H9 (cell line): Measurements from ENCODE around the gene RGS6. TPM values are rescaled to one million over a fixed set of nuclear protein-coding genes. Genes with fewer than 3 reads are reported as not detected.
A peak's percentile ranks its signal among the peaks of the same experiment; 100 is the strongest.

Source experiments
- DNase-seq: peaks from one replicate; pipeline ENCODE4 v3.0.0-alpha.2; 2017
- H2AFZ ChIP-seq: one replicate; pipeline ENCODE4 v1.6.1; 2013; ENCODE audit warnings: mild to moderate bottlenecking, low read length, control low read depth, moderate library complexity
- H2AK5ac ChIP-seq: 2 replicates; pipeline ENCODE4 v1.6.1; 2013; ENCODE audit warnings: low read length, control low read depth, mixed read lengths; ENCODE audit not compliant: insufficient read length
- H2BK120ac ChIP-seq: one replicate; pipeline ENCODE4 v1.6.1; 2013; ENCODE audit warnings: low read depth, mild to moderate bottlenecking, low read length, control low read depth, inconsistent platforms; ENCODE audit not compliant: poor library complexity, severe bottlenecking
- H2BK12ac ChIP-seq: 2 replicates; pipeline ENCODE4 v1.6.1; 2013; ENCODE audit warnings: low read length, control low read depth, mixed read lengths, low read depth; ENCODE audit not compliant: insufficient read length
- H2BK15ac ChIP-seq: 2 replicates; pipeline ENCODE4 v1.6.1; 2013; ENCODE audit warnings: low read depth, low read length, control low read depth
- H2BK20ac ChIP-seq: one replicate; pipeline ENCODE4 v1.6.1; 2013; ENCODE audit warnings: low read depth, mild to moderate bottlenecking, low read length, control low read depth, inconsistent platforms; ENCODE audit not compliant: poor library complexity, severe bottlenecking
- H2BK5ac ChIP-seq: 2 replicates; pipeline ENCODE4 v1.6.1; 2013; ENCODE audit warnings: low read length, control low read depth, mixed read lengths; ENCODE audit not compliant: insufficient read length
- H3K14ac ChIP-seq: 2 replicates; pipeline ENCODE4 v1.6.1; 2013; ENCODE audit warnings: low read length, control low read depth; ENCODE audit not compliant: insufficient read depth
- H3K18ac ChIP-seq: 2 replicates; pipeline ENCODE4 v1.6.1; 2013; ENCODE audit warnings: low read depth, mild to moderate bottlenecking, mixed read lengths, low read length, control low read depth; ENCODE audit not compliant: insufficient read length
- H3K23ac ChIP-seq: 2 replicates; pipeline ENCODE4 v1.6.1; 2013; ENCODE audit warnings: low read length, control low read depth, mixed read lengths, low read depth; ENCODE audit not compliant: insufficient read length
- H3K23me2 ChIP-seq: 2 replicates; pipeline ENCODE4 v1.6.1; 2013; ENCODE audit warnings: low read depth, mild to moderate bottlenecking, mixed read lengths, low read length, control low read depth; ENCODE audit not compliant: insufficient read length, poor library complexity, severe bottlenecking
- H3K27ac ChIP-seq: 2 replicates; pipeline ENCODE4 v1.5.1; 2013; ENCODE audit warnings: low read length, control low read depth, mixed read lengths, low read depth; ENCODE audit not compliant: insufficient read length
- H3K27me3 ChIP-seq: 2 replicates; pipeline ENCODE4 v1.6.1; 2013; ENCODE audit warnings: low read length, control low read depth, inconsistent platforms; ENCODE audit not compliant: insufficient read depth
- H3K4ac ChIP-seq: 2 replicates; pipeline ENCODE4 v1.6.1; 2013; ENCODE audit warnings: low read depth, mild to moderate bottlenecking, control low read depth, inconsistent platforms, low read length, moderate library complexity
- H3K4me1 ChIP-seq: 2 replicates; pipeline ENCODE4 v1.6.1; 2013; ENCODE audit warnings: low read length, control low read depth, inconsistent platforms; ENCODE audit not compliant: insufficient read depth
- H3K4me2 ChIP-seq: 2 replicates; pipeline ENCODE4 v1.6.1; 2013; ENCODE audit warnings: low read length, control low read depth, mixed read lengths; ENCODE audit not compliant: insufficient read length, insufficient read depth
- H3K56ac ChIP-seq: 2 replicates; pipeline ENCODE4 v1.6.1; 2013; ENCODE audit warnings: low read depth, mild to moderate bottlenecking, mixed read lengths, low read length, control low read depth; ENCODE audit not compliant: insufficient read length
- H3K79me1 ChIP-seq: 2 replicates; pipeline ENCODE4 v1.6.1; 2013; ENCODE audit warnings: low read depth, mild to moderate bottlenecking, moderate library complexity, low read length, control low read depth, inconsistent platforms; ENCODE audit not compliant: insufficient read depth, poor library complexity, severe bottlenecking
- H3K79me2 ChIP-seq: 2 replicates; pipeline ENCODE4 v1.6.1; 2013; ENCODE audit warnings: low read length, control low read depth, inconsistent platforms; ENCODE audit not compliant: insufficient read depth
- H3K9ac ChIP-seq: 2 replicates; pipeline ENCODE4 v1.6.1; 2013; ENCODE audit warnings: low read length, control low read depth, mixed read lengths; ENCODE audit not compliant: insufficient read length; ENCODE audit errors: extremely low read depth
- H3K9me3 ChIP-seq: one replicate; pipeline ENCODE4 v1.6.1; 2013; ENCODE audit warnings: low read depth, low read length, inconsistent platforms; ENCODE audit not compliant: control insufficient read depth
- H3T11ph ChIP-seq: one replicate; pipeline ENCODE4 v1.6.1; 2013; ENCODE audit warnings: mild to moderate bottlenecking, low read length, control low read depth, inconsistent platforms
- H4K20me1 ChIP-seq: one replicate; pipeline ENCODE4 v1.6.1; 2013; ENCODE audit not compliant: control insufficient read depth, insufficient read length, insufficient read depth
- H4K5ac ChIP-seq: 2 replicates; pipeline ENCODE4 v1.6.1; 2013; ENCODE audit warnings: low read depth, mild to moderate bottlenecking, mixed read lengths, low read length, control low read depth; ENCODE audit not compliant: insufficient read length
- H4K8ac ChIP-seq: replicated peaks from 2 replicates; pipeline ENCODE4 v1.6.1; 2013; ENCODE audit warnings: low read length, control low read depth, mixed read lengths, low read depth; ENCODE audit not compliant: insufficient read length
- H4K91ac ChIP-seq: 2 replicates; pipeline ENCODE4 v1.6.1; 2013; ENCODE audit warnings: low read depth, mild to moderate bottlenecking, moderate library complexity, mixed read lengths, low read length, control low read depth; ENCODE audit not compliant: insufficient read length
- H3K27ac Mint-ChIP-seq, 3 experiments: 2 replicates in 2 of 3; 3 replicates in 1 of 3; pipeline ENCODE4 v1.8.0; 2020 to 2021; ENCODE audit warnings: mixed read lengths in 3 of 3, mild to moderate bottlenecking in 1 of 3, moderate library complexity in 1 of 3
- H3K27me3 Mint-ChIP-seq: 2 replicates; pipeline ENCODE4 v1.8.0; 2021; ENCODE audit warnings: low read depth, mild to moderate bottlenecking, moderate library complexity, mixed read lengths
- H3K36me3 Mint-ChIP-seq, 3 experiments: 2 replicates in 2 of 3; 3 replicates in 1 of 3; pipeline ENCODE4 v1.8.0; 2020 to 2021; ENCODE audit warnings: low read depth in 3 of 3, mixed read lengths in 3 of 3; ENCODE audit not compliant: insufficient read depth in 1 of 3
- H3K4me1 Mint-ChIP-seq, 2 experiments: 2 replicates each; pipeline ENCODE4 v1.8.0; 2020; ENCODE audit warnings: mixed read lengths in 2 of 2
- H3K4me3 Mint-ChIP-seq, 2 experiments: 2 replicates in 1 of 2; 3 replicates in 1 of 2; pipeline ENCODE4 v1.8.0; 2020 to 2021; ENCODE audit warnings: mild to moderate bottlenecking in 2 of 2, mixed read lengths in 2 of 2, moderate library complexity in 1 of 2
- H3K9me3 Mint-ChIP-seq, 2 experiments: 2 replicates in 1 of 2; 3 replicates in 1 of 2; pipeline ENCODE4 v1.8.0; 2020; ENCODE audit warnings: mild to moderate bottlenecking in 2 of 2, mixed read lengths in 2 of 2, moderate library complexity in 1 of 2
- CTCF ChIP-seq: fragments of 200-600 bp; sonication (generic); conservative IDR thresholded peaks from 3 replicates; pipeline ENCODE4 v1.8.0; 2021; ENCODE audit warnings: antibody characterized with exemption, mild to moderate bottlenecking
- WGBS: extraction: QIAGEN DNeasy Blood & Tissue Kit; methylation state at CpG from one replicate; pipeline ENCODE4 v1.1.7; 2013; ENCODE audit warnings: missing lambda C conversion rate, low lambda C conversion rate, mixed read lengths; ENCODE audit not compliant: insufficient read length; ENCODE audit errors: extremely low coverage; 5-methylcytosine and 5-hydroxymethylcytosine counted together
- total RNA-seq: library from RNA; stranded (reverse); gene quantifications from 2 replicates; pipeline ENCODE4 v1.2.1, GENCODE V29; 2021

The RGS6 gene
- total RNA-seq, 1 experiment from 2014 or later = 3.0 TPM

DNA sequence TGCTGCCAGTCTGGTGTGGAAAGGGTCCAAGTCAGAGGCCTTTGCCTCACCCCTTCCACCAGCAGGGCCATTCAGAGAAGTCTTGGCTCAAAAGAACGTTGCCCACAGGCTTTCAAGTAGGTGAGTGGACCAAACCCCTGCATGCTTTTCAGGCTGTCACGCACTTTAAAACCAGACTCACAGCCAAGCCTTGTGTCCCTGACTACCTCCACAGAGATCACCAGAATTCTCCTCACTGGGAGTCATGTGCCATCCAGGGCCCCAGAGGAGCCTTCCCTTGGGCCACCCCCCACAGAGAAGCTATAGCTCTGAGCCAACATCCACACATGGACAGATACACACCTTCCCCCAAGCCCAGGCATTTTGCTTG, 678.6 kb downstream of the RGS6 start:
- DNase-seq = peak; percentile 11
- no peak overlapping the region for H3K23ac ChIP-seq
- Mint-ChIP-seq H3K27ac (no peak overlapping the region; a peak in 1 of 7 replicates), H3K9me3 (no peaks in the 10 kb centered on the region; a peak in 1 of 5 replicates), H3K4me1 (peaks cover 4 to 12% of the 10 kb centered on the region in 2 experiments; a peak in 2 of 4 replicates), H3K4me3 (no peak overlapping the region), H3K36me3 (no peaks in the 10 kb centered on the region; a peak in 1 of 7 replicates), H3K27me3 (peaks cover 9% of the 10 kb centered on the region)
- no peaks in the 10 kb centered on the region for H3K4me1 ChIP-seq
- no peak overlapping the region for H2BK120ac ChIP-seq
- no peaks in the 10 kb centered on the region for H3K79me2 ChIP-seq
- H3K9ac ChIP-seq = no peak overlapping the region
- no peak overlapping the region for H4K91ac ChIP-seq
- H2BK20ac ChIP-seq = no peak overlapping the region
- no peak overlapping the region for H3K27ac ChIP-seq
- H3K27me3 ChIP-seq = no peaks in the 10 kb centered on the region
- H3K14ac ChIP-seq = no peak overlapping the region
- H3K9me3 ChIP-seq = no peaks in the 10 kb centered on the region
- no peak overlapping the region for H3T11ph ChIP-seq
- no peaks in the 10 kb centered on the region for H3K23me2 ChIP-seq
- no peak overlapping the region for H2BK12ac ChIP-seq
- H4K8ac ChIP-seq = no peak overlapping the region
- H4K5ac ChIP-seq = no peak overlapping the region
- no peak overlapping the region for H3K56ac ChIP-seq
- H3K79me1 ChIP-seq = no peaks in the 10 kb centered on the region
- H2AK5ac ChIP-seq = no peak overlapping the region
- no peak overlapping the region for H2AFZ ChIP-seq
- H3K4me2 ChIP-seq = no peak overlapping the region
- no peak for TF ChIP-seq CTCF
- no peak overlapping the region for H2BK15ac ChIP-seq
- H3K18ac ChIP-seq = no peak overlapping the region
- no peak overlapping the region for H2BK5ac ChIP-seq
- WGBS = no CpG with 5 or more reads among the region's 2 CpGs
- no peaks in the 10 kb centered on the region for H4K20me1 ChIP-seq
- H3K4ac ChIP-seq = no peak overlapping the region
